ENCODE measurements around the gene TRMT5.

Gene TRMT5

DNA sequence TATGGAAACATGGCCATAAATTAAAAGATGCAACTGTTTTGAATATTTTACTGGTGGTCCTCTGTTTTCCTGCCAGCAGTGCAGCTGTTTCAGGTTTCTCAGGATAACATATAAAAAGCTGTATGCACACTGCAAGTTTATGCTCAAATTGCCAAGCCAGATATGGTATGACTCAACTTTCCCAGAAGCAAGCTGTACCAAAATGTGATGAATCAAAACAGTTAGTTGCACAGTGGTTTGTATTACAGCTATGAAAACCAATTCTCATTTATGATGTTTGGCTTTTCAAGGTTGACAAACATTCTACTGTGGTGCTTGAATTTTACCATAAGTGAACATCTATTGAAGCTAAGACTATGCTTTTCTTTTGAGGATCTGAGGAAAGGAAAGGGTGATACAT lies 15.5 kb downstream of the TRMT5 start:
- no peak for DNase-seq (ENCODE audit: low read depth in 3 of 3)

DNA sequence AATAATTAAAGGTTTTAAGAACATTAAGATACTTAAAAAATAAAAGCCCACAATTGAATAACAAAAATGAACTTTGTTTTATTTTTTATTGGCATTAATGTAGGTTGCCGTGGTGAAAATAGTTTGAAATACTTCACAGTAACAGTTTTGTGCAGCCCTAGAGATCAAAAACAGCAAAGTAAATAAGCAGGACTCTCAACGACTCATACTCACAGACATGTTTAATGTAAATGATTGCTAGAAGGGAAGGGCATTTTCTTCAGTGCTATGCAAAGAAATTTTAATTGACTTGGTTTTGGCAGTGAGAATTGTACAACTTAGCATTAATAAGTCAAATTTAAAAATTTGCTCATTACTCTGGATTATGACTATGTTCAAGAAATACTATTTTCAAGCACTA lies 16.0 kb downstream of the TRMT5 start:
- DNase-seq (ENCODE audit: low read depth in 3 of 3): no peak

- DNase-seq (ENCODE audit: low read depth in 3 of 3): no peak
Measured at GRCh38 chr14:60963761-60964160, 17.1 kb downstream of the TRMT5 start.

- no peak for DNase-seq (ENCODE audit: low read depth in 3 of 3)
Measured at GRCh38 chr14:60958146-60958545, 22.7 kb downstream of the TRMT5 start.

- DNase-seq (ENCODE audit: low read depth in 3 of 3): no peak
Measured at GRCh38 chr14:60956632-60957031, 24.2 kb downstream of the TRMT5 start.

- no peak for DNase-seq (ENCODE audit: low read depth in 3 of 3)
Measured at GRCh38 chr14:60956202-60956601, 24.7 kb downstream of the TRMT5 start.

GRCh38 chr14:60951776-60952435 lies 29.0 kb downstream of the TRMT5 start:
- DNase-seq (ENCODE audit: low read depth in 3 of 3): no peak

GRCh38 chr14:60946773-60947172 lies 34.1 kb downstream of the TRMT5 start:
- DNase-seq (ENCODE audit: low read depth in 3 of 3): no peak

DNA sequence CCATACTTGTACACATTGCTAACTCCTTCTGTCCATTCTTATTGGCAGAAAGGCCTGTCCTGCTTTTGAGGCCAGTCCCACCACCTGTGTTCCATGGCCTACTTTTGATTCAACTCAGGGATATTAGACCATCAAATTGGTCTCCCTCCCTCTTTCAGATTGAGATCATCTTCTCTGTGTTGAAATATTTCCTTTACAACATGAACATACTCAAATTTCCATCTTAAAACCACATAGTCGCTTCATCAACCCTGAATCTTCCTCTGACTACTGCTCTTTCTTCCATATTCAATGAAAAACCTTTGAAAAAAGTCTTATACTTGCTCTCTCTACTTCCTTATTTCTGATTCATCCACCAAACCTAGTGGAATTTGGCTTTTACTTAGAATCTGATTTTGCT lies 34.9 kb downstream of the TRMT5 start:
- no peak for DNase-seq (ENCODE audit: low read depth in 3 of 3)

DNA sequence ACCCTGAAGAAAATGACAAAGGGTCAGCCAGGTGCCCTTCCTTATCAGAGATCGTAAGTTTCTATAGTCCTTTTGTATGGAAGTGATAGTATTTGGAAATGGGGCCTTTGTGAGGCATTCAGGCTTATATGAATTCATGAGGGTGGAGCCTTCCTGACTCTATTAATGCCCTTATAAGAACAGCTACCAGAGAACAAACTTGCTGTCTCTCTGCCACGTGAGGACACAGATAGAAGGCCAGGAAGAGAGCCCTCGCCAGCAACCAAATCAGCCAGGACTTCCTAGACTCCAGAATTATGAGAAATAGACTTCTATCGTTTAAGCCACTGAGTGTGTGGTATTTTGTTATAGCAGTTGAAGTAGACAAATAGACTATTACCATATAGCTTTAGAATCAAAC lies 36.7 kb downstream of the TRMT5 start:
- DNase-seq (ENCODE audit: low read depth in 3 of 3): no peak

DNA sequence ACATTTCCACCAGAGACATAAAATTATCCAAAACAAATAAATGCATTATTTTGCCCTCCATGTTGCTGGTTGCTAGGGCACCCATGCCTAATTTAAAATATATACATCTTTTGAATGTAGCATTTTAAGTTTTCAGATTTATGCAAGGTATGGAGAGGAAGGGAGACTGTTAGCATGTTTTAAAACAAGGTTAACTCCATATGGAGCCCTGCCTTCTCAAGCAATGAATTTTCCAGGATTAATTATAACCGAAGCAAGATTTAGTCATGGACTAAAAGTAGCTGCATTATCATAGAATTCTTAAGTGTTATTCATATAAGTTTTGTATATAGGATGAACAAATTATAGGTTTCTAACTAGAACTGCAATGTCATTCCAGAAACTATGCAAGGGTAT lies 37.2 kb downstream of the TRMT5 start:
- no peak for DNase-seq (ENCODE audit: low read depth in 3 of 3)

- no peak for DNase-seq (ENCODE audit: low read depth in 3 of 3)
Measured at GRCh38 chr14:60935319-60935718, 45.6 kb downstream of the TRMT5 start.

- no peak for DNase-seq (ENCODE audit: low read depth in 3 of 3)
Measured at GRCh38 chr14:60933920-60934655, 46.8 kb downstream of the TRMT5 start.

DNA sequence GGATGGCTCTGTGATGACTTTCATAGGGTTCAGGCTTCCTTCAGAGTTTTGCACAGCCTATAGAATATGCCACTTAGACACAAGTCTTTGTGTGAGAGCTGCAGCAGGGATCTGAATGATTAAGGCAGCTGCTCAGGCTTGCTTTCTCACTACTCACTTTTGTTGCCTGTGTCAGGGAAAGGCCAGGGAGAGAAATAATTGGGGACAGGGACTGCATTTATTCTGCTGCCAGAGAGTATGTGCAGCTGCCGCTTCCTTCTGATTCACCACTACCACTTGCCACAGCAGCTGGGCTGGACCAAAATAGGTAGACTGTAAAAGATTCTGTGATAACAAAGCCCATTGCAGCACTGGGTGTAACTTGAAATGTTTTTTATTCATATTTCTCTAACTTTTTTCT lies 49.7 kb downstream of the TRMT5 start:
- DNase-seq (ENCODE audit: low read depth in 3 of 3): no peak

GRCh38 chr14:60926002-60926401 lies 54.9 kb downstream of the TRMT5 start:
- no peak for DNase-seq (ENCODE audit: low read depth in 3 of 3)

DNA sequence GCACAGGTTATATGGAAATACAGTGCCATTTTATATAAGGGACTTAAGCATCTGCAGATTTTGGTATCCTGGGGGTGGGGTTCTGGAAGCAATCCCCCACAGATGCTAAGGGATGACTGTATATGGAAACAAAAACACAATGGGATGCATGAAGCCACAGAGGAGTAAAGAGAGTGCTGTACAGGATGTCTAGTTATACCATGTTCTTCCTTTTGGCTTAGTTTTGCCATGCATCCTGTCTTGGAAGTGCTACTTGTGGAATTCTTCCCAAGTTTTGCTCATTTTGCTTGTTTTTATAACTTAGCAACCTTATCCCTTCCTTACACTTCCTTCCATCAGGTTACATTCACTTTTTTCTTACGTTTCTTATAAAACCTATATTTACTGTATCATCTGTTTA lies 55.6 kb downstream of the TRMT5 start:
- no peak for DNase-seq (ENCODE audit: low read depth in 3 of 3)

- DNase-seq (ENCODE audit: low read depth in 3 of 3): no peak
Measured at GRCh38 chr14:60922050-60922449, 58.8 kb downstream of the TRMT5 start.
